ENCODE data around the gene RETN.

RETN gene

DNA sequence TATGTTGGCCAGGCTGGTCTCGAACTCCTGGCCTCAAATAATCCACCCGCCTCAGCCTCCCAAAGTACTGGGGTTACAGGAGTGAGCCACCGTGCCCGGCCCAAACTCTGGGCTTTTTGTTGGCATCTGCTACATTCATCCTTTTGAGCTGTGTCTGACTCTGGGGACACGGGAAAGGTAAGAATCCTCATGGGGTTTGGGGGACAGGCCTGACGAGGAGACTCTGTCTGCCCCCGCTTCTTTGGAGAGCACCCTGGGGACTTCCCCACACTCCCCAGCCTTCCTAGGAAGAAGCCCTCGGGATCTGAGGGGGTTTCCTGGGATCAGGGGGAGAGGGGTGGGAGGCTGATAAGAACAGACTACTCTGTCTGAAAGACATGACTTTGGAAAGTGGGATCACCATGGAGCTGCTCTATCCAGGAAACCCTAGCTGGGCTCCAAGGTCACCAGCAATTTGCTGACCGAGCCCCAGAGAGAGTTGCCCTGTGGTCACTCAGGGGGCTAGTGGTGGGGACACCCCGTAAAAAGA, 41.1 kb downstream of the RETN start:
- no peak overlapping the region for H3K4me3 ChIP-seq (ENCODE audit: low read depth, low read length)
- DNase-seq (ENCODE audit: low read depth), result no peak
- TF ChIP-seq, protein P1, sequence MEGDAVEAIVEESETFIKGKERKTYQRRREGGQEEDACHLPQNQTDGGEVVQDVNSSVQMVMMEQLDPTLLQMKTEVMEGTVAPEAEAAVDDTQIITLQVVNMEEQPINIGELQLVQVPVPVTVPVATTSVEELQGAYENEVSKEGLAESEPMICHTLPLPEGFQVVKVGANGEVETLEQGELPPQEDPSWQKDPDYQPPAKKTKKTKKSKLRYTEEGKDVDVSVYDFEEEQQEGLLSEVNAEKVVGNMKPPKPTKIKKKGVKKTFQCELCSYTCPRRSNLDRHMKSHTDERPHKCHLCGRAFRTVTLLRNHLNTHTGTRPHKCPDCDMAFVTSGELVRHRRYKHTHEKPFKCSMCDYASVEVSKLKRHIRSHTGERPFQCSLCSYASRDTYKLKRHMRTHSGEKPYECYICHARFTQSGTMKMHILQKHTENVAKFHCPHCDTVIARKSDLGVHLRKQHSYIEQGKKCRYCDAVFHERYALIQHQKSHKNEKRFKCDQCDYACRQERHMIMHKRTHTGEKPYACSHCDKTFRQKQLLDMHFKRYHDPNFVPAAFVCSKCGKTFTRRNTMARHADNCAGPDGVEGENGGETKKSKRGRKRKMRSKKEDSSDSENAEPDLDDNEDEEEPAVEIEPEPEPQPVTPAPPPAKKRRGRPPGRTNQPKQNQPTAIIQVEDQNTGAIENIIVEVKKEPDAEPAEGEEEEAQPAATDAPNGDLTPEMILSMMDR (IDR thresholded peaks at IDR 0.05; ENCODE audit: insufficient read depth, low read depth, low read length, missing control alignments), result no peak

DNA sequence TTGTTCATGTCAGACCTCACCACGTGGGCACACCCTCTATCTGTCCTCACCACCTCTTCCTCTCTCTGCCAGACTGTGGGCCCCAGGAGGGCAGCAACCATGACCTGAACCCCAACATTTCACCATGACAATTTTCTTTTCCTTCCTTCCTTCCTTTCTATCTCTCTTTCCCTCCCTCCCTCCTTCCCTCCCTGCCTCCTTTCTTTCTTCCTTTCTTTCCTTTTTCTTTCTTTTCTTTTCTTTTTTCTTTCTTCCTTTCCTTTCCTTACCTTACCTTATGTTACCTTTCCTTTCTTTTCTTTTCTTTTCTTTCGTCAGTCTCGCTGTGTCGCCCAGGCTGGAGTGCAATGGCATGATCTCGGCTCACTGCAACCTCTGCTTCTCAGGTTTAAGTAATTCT, 41.8 kb downstream of the RETN start:
- TF ChIP-seq, protein P1 (IDR thresholded peaks at IDR 0.05; ENCODE audit: insufficient read depth, low read depth, low read length, missing control alignments), result no peak
- DNase-seq (ENCODE audit: low read depth), result no peak
- H3K4me3 ChIP-seq (ENCODE audit: low read depth, low read length), result no peak overlapping the region

DNA sequence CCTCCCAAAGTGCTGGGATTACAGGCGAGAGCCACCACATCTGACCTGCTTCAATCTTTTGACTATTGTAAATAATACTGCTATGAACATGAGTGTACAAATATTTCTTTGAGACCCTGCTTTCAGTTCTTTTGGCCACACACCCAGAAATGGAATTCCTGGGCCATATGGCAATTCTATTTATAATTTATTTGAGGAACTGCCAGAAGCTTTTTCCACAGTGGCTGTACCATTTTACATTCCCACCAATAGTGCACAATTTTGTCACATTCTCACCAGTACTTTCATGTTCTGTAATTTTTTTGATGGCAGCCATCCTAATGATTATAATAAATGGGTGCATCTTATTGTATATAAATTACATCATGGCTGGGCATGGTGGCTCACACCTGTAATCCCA, 46.8 kb downstream of the RETN start:
- no peak overlapping the region for H3K4me3 ChIP-seq (ENCODE audit: low read depth, low read length)
- TF ChIP-seq, protein P1 (IDR thresholded peaks at IDR 0.05; ENCODE audit: insufficient read depth, low read depth, low read length, missing control alignments), result no peak
- no peak for DNase-seq (ENCODE audit: low read depth)

DNA sequence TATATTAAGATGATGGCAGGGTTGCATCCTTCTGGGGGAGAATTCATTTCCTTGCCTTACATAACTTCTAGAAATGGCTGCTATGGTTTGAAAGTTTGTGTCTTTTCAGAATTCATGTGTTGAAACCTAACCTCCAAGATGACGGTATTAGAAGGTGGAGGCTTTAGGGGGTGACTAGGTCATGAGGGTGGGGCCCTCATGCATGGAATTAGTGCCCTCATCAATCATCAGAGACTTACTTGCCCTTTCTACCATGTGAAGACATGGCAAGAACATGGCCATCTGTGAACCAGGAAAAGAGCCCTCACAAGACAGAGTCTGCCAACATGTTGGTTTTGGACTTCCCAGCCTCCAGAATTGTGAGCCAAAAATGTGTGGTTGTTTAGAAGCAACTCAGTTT, 47.9 kb downstream of the RETN start:
- TF ChIP-seq, protein P1 (IDR thresholded peaks at IDR 0.05; ENCODE audit: insufficient read depth, low read depth, low read length, missing control alignments), result no peak
- DNase-seq (ENCODE audit: low read depth), result no peak

DNA sequence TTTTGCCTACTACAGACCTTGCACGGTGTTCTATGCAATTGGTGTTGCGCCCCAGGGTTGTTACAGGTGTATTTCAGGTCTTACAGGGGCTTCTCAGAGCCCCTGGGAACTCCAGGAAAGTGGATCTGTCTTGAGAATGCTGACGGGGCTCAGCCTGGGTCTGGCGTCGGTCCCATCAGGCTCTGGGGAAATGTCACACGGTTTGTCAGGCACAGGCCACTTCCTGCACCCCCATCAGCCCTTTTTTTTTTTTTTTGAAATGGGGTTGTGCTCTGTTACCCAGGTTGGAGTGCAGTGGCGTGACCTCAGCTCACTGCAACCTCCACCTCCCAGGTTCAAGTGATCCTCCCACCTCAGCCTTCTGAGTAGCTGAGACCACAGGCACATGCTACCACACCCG, 49.8 kb downstream of the RETN start:
- TF ChIP-seq, protein P1 (IDR thresholded peaks at IDR 0.05; ENCODE audit: insufficient read depth, low read depth, low read length, missing control alignments), result no peak
- H3K4me3 ChIP-seq (ENCODE audit: low read depth, low read length), result no peak overlapping the region

More for the DNA sequence above, 47.9 kb downstream of the RETN start:
- H3K4me3 ChIP-seq (ENCODE audit: low read depth, low read length), result no peak overlapping the region

More for the DNA sequence above, 49.8 kb downstream of the RETN start:
- peak; percentile 88 for DNase-seq (ENCODE audit: low read depth)
